GM19455 (cell line): ENCODE data around the gene KNTC1.
"Not testable (repeated sequence)": the region's sequence is repeated elsewhere in the genome, so short reads cannot be mapped to it uniquely, and the experiment has no call there.

Source experiments
- ATAC-seq: cut with Tn5 transposase; IDR thresholded peaks from one replicate; pipeline ENCODE4 v1.9.1; 2021; ENCODE audit not compliant: unreplicated experiment

KNTC1 gene

DNA sequence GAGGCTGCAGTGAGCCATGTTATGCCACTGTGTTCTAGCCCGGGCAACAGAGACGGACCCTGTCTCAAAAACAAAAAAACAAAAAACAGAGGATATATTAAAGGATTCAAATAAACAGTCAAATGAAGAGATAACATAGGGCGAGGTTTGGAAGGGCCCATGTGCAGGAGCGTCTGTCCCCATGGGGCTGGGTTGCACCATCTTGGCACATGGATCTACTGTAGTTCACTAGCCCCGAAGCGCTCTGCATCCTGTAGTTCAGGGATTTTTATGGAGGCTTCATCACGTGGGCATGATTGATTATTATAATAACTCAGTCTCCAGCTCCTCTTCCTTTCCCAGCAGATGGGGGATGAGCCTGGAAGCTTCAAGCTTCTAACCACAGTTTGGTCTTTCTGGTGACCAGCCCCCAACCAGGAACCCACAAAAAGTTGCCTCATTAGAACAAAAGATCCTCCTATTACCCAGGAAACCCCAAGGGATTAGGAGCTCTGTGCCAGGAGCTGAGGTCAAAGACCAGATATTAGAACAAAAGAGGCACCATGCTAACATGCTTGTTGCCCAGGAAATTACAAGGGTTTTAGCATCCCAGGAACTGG is 116.3 kb downstream of the KNTC1 start:
- ATAC-seq: no peak

DNA sequence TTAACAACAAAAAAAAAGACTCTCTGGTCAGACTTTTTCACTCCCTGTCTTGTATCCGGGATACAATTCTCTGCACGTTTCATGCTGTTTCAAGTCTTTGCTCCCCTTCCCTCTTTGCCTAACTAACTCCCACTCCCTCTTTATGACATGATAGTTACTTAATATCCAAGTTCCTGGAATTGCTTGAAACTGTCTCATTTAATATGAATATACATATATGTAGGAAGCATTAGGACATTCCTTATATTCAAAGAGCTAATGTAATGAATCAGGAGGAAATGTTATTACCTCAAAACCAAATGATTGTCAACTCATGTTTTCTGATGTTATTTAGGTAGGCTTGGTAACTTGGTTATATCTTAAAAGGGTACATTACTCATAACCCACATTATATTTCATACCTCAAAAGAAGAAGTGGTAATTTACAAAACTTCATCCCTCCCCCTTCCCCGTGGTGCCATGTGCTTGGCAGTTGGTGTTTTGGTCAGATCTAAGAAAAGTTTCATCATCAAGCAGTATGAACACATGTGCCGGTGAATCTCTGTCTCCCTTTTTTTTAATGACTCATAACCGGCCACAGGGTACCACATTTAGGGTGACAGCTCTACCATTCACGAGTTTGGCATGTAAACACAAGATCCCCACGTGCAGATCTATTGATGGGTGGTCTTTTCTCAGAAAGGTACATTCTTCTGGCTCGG is 119.6 kb downstream of the KNTC1 start:
- ATAC-seq: peak; percentile 71

DNA sequence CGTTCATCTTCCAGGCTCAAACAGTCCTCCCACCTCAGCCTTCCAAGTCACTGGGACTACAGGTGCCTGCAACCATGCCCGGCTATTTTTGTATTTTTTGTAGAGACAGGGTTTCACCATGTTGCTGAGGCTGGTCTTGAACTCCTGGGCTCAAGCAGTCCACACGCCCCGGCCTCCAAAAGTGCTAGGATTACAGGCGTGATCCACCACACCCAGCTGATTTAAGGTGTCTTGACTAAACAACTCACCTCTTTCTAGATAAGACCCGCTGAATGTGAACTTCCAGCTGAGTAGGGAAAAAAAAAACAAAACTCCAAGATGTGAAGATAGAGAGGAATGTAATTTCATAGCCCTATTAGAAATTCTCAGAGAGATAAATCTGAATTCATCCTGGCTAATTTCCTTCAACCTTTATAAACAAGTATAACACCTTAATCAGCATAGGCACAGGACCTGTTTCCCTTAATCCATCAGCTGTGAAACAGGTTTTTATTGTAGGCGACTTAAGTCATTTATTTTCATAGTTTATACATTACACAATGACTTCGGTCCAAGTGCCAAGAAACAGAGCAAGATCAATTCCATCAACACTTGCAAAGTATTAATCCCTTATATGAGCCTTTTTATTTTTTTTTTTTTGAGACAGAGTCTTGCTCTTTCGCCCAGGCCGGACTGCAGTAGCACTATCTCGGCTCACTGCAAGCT is 124.6 kb downstream of the KNTC1 start:
- no peak for ATAC-seq

DNA sequence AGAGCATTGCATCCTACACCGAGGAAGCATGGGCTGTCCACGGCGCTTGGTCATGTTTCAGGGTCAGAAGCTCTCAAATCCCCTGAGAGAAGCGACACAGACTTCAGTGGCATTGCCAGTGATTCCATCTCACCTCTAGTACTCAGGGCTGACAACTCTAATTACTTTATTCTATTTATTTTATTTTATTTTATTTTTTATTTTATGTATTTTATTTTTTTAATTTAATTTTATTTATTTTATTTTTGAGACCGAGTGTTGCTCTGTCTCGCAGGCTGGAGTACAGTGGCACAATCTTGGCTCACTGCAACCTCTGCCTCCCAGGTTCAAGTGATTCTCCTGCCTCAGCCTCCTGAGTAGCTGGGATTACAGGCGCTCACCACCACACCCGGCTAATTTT is 126.2 kb downstream of the KNTC1 start:
- ATAC-seq: not testable (repeated sequence)

DNA sequence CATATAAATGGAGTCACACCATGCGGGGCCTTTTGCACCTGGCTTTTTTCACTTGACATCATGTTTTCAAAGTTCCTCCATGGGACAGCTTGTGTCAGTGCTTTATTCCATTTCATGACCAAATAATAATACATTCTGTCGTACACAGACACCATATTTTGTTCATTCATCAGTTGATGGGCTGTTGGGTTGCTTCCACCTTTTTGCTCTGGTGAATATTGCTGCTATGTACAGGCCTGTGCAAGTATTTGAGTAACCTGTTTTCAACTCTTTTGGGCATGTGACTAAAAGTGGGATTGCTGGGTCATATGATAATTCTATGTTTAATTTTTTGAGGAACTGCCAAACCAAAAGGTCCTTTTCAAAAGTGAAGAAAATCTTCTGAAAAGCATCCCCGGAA is 129.2 kb downstream of the KNTC1 start:
- no peak for ATAC-seq

DNA sequence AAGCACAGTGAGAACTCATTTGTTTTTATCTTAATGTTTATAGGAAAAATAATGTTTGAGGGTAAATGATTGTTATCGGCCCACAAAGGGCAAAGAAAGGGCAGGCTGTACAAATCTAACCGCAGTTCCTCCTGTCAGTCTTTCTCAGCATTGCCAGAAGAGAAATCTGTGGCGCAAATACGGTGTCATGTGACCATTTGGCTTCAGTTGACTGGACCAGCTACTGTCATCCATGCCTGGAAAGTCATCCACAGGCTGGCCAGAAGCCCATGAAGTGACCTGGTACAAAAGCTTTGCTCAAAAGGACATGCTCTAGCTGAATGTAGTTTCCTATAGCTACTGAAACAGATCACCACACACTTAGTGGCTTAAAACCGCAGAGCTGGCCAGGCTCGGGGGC is 132.5 kb downstream of the KNTC1 start:
- ATAC-seq: no peak

DNA sequence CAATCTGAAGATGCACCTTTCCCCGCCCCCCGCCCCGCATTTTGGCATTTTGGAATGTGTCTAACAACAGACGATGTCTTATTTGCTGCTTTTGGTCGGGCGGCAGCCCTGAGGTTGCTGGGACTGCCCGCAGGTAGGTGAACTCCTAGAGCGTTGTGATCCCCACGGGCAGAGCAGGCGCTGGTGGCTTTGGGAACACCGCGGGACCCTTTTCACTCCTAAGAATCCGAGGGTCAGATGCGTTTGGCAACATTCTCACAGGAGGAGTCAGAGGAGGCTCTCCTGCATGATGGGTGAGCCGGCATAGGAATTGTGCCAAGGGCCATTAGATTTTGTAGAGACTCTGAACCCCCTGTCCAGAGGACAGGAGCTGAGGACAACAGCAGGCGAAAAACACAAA is 134.2 kb downstream of the KNTC1 start:
- ATAC-seq: no peak

DNA sequence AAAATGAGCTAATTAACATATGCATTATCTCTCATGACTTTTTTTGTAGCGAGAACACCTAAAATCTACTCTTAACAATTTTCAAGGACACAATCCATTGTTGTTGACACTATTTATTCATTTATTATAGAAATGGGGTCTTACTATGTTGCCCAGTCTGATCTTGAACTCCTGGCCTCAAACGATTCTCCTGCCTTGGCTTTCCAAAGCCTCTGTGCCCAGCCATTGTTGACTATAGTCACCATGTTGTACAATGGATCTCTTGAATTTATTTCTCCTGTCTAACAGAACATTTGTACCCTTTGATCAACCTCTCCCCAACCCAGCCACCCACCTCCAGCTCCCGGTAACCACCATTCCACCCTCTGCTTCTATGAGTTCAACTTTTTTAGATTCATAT is 134.9 kb downstream of the KNTC1 start:
- ATAC-seq: no peak

DNA sequence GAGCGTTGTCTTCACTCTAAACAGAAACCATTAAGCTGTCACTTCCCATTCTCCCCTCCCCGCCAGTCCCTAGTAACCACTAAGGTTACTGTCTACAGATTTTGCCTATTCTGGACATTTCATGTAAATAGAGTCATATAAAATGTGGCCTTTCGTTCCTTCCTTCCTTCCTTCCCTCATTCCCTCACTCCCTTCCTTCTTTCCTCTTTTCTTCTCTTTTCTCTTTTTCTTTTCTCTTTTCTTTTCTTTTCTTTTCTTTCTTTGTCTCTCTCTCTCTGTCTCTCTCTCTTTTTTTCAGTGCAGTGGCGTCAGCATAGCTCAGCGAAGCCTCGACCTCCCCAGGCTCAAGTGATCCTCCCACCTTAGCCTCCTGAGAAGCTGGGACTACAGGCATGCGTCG is 138.3 kb downstream of the KNTC1 start:
- ATAC-seq: no peak

DNA sequence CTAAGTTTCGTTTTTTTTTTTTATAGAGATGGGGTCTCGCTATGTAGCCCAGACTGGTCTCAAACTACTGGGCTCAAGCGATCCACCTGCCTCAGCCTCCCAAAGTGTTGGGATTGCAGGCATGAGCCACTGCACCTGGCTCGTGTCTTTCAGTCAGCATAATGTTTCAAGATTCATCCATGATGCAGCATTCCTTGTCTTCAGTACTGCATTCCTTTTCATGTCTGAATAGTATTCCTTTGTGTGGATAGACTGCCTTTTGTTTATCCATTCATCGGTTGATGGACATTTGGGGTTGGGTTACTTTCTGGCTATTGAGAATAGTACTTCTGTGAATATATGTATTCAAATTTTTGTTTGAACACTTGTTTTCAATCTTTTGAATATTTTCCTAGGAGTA is 138.7 kb downstream of the KNTC1 start:
- ATAC-seq: no peak

DNA sequence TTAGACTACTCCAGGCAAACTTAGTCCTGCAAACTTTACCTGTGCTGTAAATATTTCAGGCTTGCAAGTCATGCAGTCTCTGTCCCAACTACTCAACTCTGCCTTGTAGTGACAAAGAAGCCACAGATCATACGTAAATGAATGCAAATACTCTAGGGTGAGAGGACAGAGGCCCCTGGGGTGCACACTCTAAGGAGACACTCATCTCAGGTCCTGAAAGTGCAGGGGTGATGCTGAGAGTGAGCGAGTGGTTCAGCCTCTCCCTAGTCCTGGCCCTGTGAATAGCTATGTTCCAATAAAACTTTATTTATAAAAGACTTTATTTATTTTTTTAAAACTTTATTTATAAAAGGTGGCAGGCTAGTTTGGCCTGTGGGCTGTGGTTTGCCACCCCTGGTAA is 141.2 kb downstream of the KNTC1 start:
- ATAC-seq: no peak

DNA sequence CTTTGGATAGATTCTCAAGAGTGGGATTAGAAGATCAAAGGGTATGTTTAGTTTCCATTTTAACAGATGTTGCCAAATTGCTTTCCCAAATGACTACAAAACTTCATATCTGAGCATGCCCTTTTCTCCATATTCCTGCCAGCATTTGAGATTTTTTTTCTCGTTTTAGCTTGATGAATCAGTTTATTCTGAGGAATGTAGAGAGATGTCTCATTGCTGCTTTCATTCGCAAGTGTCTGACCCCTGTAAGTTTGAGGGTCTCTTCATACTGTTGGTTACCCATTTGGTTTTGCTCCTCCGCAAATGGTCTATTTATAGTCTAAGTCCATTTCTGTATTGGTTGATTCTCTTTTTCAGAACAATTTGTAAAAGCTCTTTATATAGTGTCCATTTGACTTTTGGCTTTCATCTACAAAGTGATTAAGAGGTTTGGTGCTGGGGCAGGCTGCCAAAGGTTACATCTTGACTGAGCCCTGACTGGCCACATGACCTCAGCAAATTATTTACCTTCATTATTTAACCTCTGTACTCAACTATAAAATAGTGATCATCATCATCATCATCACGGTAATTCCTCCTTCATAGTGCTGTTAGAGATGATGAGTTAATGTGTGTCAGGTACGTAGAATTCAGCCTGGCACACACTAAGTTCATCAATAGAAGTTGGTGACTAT is 142.5 kb downstream of the KNTC1 start:
- ATAC-seq: no peak

DNA sequence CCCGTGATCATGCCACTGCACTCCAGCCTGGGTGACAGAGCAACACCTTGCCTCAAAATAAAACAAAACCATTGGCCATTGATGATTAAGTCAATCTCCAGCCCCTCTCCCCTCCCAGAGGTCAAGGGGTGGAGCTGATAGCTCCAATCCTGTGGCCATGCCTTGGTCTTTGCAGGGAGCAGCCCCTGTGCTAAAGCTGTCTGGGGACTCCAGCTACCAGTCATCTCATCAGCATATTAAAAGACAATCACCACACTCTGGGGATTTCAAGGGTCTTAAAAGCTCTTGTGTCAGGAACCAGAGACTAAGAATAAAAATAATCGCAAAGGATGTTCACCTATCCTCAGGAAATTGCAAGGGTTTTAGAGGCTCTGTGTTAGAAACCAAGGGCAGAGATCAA is 145.5 kb downstream of the KNTC1 start:
- no peak for ATAC-seq
